GM12891 (cell line): ENCODE data around the gene DNAJC18.

Experiments used
- DNase-seq: peaks from one replicate; pipeline ENCODE4 v3.0.0; 2011; ENCODE audit warnings: low spot score; ENCODE audit not compliant: insufficient read length
- FAIRE-seq: peaks from 2 replicates; lab custom pipeline; 2011; peaks lifted over from hg19 to GRCh38; lab: Jason Lieb, UNC
- PAX5 ChIP-seq: IDR thresholded peaks from 2 replicates; pipeline ENCODE4 v1.6.1; 2011; ENCODE audit warnings: low read length, moderate library complexity, mild to moderate bottlenecking; ENCODE audit not compliant: insufficient read depth, severe bottlenecking
- POLR2A ChIP-seq: IDR thresholded peaks from 2 replicates; pipeline ENCODE4 v1.6.1; 2011; ENCODE audit warnings: low read depth, low read length, control low read depth
- POLR2AphosphoS5 ChIP-seq: IDR thresholded peaks from 2 replicates; pipeline ENCODE4 v1.6.1; 2011; ENCODE audit warnings: low read depth, low read length, control low read depth
- POU2F2 ChIP-seq: IDR thresholded peaks from 2 replicates; pipeline ENCODE4 v1.6.1; 2011; ENCODE audit warnings: low read depth, mild to moderate bottlenecking, control low read depth, low read length, moderate library complexity
- SPI1 ChIP-seq: IDR thresholded peaks from 2 replicates; pipeline ENCODE4 v1.6.1; 2011; ENCODE audit warnings: low read depth, low read length, control low read depth
- TAF1 ChIP-seq: IDR thresholded peaks from 2 replicates; pipeline ENCODE4 v1.6.1; 2011; ENCODE audit warnings: low read depth, low read length, control low read depth

Gene DNAJC18

DNA sequence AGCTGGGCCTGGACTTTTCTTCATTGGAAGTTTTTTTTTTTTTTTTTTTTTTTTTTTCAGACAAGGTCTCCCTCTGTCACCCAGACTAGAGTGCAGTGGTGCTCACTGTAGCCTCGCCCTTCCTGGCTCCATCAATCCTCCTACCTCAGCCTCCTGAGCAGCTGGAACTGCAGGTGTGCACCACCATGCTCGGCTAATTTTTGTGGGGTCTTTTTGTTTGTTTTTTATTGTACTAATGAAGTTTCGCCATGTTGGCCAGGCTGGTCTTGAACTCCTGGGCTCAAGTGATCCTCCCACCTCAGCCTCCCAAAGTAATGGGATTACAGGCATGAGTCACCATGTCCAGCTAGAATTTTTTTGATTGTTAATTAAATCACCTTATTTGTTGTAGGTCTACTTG lies 3.6 kb downstream of the DNAJC18 start:
- FAIRE-seq (no peak), DNase-seq (no peak)

DNA sequence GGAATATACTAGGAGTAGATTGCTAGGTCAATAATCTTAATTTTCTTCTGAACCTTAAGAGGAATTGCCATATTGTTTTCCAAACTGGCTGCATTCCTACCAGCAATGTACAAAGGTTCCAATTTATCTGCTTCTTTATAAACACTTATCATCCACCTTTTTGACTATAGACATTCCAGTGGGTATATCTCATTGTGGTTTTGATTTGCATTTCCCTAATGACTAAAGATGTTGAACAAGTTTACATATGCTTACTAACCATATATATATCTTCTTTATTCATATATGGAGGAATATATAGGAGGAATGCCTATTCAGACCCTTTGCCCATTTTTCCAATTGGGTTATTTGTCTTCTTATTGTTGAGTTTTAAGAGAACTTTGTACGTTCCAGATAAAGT lies 7.6 kb downstream of the DNAJC18 start:
- DNase-seq (no peak), FAIRE-seq (no peak)
- TF ChIP-seq POLR2A (no peak), POU2F2 (no peak), PAX5 (no peak), POLR2AphosphoS5 (no peak), TAF1 (no peak), SPI1 (no peak)

More for the DNA sequence above, 3.6 kb downstream of the DNAJC18 start:
- TF ChIP-seq POLR2AphosphoS5 (no peak), POU2F2 (no peak), POLR2A (no peak), PAX5 (no peak), TAF1 (no peak), SPI1 (no peak)

DNA sequence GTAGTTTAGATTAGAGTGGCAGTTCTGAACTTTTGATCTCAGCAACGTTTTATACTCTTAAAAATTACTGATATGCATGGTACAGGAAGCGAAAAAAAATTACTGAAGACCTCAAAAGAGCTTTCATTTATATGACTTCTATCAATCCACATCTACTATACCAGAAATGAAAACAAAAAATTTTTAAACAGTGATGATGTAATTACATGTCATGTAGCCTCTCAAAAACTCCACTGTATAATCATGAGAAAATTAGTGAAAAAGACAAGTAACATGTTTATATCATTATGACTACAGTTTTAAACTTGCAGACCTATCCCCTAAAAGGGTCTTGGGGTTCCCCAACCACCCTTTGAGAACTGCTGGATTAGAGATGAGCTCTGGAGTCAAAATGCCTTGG lies 9.3 kb downstream of the DNAJC18 start:
- TF ChIP-seq POLR2A (no peak), SPI1 (no peak), POLR2AphosphoS5 (no peak), POU2F2 (no peak), PAX5 (no peak), TAF1 (no peak)
- no peak for DNase-seq
- no peak for FAIRE-seq

DNA sequence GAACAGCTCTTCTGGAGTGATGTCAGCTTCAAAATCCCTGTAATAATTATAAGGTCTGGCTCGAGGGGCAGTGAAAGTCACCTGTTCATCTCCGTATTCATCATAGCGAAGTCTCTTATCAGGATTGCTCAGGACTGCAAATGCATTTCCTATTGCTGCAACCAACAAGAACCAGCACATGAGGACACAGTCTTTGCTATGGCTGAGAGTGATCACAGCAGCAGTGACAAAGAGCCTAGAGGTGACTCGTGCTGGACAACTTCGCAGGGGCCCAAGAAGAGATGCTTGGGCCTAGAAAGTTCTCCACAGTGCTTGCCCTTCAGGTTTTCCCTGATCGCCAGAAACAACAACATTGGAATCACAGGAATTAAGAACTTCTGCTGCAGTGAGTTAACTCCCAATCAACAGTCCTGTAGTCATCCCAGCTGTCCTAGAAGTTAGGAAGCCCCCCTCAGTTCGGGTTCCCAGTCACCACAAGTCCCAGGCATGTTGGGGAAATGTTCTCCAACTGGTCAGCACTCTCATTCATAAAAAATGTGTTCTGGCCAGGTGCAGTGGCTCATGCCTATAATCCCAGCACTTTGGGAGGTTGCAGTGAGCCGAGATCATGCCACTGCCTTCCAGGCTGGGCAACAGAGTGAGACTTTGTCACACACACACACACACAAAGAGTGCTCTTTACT lies 13.0 kb downstream of the DNAJC18 start:
- FAIRE-seq, result no peak

DNA sequence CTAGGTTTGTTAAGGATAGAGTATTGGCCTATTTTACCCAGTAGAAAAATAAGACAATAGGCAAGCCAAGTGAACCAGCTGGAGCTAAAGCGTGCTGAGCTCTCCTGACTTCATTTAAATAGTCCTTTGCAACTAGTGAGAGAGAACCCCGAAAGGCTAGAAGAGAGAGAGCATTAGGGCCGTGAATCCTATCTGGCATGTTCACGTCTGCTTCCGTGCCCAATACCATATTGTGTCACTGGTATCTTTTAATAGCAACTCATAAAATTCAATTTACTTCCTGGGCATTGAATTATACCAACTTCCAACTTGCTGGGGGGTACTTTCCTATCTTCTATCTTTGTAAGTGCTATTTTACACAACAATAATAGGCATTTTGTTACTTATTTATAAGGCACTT lies 13.8 kb downstream of the DNAJC18 start:
- FAIRE-seq (no peak), DNase-seq (no peak)
- TF ChIP-seq PAX5, result no peak
- no peak for TF ChIP-seq SPI1
- TF ChIP-seq POLR2A, result no peak
- TF ChIP-seq TAF1, result no peak
- no peak for TF ChIP-seq POLR2AphosphoS5
- TF ChIP-seq POU2F2, result no peak

More for the DNA sequence above, 13.0 kb downstream of the DNAJC18 start:
- TF ChIP-seq POLR2A (no peak), TAF1 (no peak), POU2F2 (no peak), PAX5 (no peak), SPI1 (no peak), POLR2AphosphoS5 (no peak)
- no peak for DNase-seq

DNA sequence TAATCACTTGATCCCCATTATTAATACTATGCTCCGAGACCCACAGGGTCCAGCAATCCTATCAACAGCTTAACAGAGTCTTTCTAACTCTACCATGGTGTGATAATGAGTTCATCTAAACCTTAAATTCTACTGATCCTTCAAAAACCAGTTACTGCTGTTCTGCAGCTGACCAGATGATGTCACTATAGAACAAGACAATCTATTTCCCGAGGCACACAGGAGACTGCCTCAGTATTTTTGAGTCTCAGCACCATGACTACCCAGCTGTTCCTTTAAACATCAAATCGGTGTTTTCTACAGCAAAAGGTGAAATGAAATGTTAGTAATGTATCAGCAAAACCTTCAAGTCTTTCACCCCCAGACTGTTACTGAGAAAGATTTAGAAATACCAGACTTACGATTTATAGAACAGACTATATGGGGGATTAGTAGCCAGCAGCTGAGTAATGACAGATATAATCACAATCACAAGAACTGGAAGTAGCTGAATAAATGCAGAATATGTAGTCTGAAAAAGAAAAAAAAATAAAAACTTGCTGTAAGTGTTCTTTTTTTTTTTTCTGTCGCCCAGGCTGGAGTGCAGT lies 16.9 kb downstream of the DNAJC18 start:
- peak; percentile 88 for FAIRE-seq
- no peak for TF ChIP-seq POU2F2
- no peak for TF ChIP-seq POLR2AphosphoS5
- no peak for TF ChIP-seq PAX5
- TF ChIP-seq SPI1, result no peak
- no peak for TF ChIP-seq TAF1
- no peak for TF ChIP-seq POLR2A
- peak; percentile 64 for DNase-seq

DNA sequence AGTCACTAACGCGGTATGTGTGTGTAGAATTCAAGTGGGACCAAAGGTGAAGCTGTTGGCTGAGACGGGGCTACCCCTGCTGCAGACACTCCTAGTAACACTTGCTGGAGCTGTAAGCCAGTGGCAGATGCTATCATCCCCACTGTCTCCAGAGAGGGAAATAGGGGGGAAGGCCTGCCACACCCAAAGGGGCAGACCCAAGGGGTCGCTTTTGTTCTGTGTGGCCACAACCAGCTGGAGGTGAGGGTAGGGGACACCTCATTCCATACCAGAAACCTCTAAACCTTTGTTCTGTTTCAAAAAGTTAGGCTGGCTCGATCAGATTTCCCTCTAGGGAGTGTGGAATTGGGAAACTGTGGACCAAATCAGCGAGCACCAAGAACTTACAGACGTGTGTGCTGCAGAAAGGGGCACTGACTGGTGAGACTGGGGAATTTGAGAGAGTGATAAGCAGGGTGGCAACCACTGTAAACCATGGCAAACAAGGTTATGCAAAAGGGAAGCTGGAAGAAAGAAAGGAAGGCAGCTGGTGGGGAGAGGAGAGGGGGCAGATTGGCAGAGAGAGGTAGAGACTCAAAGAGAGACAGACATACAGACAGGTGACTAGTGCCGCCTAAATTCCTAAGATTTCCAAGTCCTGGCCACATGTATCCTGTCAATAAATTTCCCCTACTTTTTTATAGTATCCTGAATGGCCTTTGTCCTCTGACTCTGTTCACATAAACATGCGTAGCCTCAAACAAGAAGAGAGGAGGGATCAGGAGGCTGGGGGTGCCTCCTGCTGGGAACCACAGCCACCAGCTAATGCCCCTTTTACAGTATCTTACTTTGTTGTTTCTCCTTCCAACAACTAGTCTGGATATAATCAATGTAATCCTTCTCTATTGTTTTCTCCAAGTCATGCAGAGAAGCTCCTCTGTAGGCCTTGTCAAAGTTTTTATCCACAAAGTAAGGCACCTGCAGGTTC lies 19.8 kb downstream of the DNAJC18 start:
- no peak for DNase-seq
- TF ChIP-seq PAX5 (no peak), SPI1 (no peak), POLR2AphosphoS5 (no peak), TAF1 (no peak), POU2F2 (no peak)
- no peak for FAIRE-seq

DNA sequence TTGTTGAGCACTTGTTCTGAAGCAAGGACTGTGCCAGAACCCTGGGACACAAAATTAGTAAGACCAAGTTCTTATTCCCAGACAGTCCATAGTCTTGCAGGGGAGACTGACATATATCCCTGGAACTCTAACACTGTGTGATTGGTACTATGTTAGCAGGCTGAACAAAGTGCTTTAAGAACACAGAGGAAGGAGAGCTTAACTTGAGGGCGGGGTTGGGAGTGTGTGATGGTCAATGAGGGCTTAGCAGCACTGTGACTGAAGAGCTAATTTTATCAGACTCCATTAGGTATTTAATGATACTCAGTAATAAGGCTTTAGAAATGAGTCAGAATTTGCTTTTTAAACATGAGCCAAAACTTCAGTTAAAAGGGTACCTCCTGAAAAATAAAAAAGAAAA lies 20.5 kb downstream of the DNAJC18 start:
- FAIRE-seq (no peak), DNase-seq (no peak)
- TF ChIP-seq POLR2A (no peak), TAF1 (no peak), POU2F2 (no peak), PAX5 (no peak), SPI1 (no peak), POLR2AphosphoS5 (no peak)

DNA sequence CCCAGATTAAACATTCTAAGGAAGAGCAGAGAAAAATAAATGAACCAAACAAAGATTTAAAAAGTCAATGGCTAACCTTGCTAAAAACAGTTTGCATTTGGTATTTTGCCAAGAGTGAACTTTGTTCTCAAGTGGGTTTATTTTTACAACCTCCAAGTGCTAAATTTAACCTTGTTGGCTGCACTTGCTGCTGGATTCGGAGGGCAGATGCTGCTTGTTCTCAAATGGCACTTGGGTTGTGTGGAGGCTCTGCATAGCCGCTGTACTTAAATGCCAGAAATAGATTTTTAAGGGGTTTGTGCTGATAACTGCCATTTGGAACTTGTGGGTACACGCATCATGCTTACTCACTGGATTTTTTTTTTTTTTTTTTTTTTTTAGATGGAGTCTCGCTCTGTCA lies 22.1 kb downstream of the DNAJC18 start:
- FAIRE-seq (no peak), DNase-seq (no peak)
- TF ChIP-seq POLR2A (no peak), POU2F2 (no peak), PAX5 (no peak), SPI1 (no peak)
